HG02938 (cell line): ENCODE measurements around the gene PACS2.

Experiments
- ATAC-seq: cut with Tn5 transposase; IDR thresholded peaks from one replicate; pipeline ENCODE4 v1.9.1; 2021; ENCODE audit warnings: mild to moderate bottlenecking, moderate library complexity; ENCODE audit not compliant: unreplicated experiment

The PACS2 gene

DNA sequence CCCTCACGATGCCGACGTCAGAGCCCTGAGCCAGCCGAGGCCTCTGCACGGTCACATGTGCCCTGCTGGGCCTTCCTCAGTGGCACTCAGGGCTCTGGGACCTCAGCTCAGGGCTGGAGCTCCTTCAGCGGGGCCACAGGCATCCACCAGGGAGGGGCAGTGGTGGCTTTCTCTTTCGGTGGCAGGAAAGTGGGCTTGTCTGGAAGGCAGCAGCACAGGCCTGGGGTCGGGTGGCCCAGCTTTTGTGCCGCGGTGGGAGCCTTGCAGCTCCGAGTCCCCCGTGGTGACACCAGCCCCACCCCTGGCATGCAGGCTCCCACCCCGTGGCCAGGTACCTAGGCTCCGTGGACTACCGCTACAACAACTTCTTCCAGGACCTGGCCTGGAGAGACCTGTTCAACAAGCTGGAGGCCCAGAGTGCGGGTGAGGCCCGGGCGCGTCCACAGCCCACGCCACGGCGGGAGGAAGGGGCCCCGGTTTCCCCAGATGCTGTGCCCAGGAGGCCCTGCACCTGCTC is 69.6 kb downstream of the PACS2 start:
- no peak for ATAC-seq

DNA sequence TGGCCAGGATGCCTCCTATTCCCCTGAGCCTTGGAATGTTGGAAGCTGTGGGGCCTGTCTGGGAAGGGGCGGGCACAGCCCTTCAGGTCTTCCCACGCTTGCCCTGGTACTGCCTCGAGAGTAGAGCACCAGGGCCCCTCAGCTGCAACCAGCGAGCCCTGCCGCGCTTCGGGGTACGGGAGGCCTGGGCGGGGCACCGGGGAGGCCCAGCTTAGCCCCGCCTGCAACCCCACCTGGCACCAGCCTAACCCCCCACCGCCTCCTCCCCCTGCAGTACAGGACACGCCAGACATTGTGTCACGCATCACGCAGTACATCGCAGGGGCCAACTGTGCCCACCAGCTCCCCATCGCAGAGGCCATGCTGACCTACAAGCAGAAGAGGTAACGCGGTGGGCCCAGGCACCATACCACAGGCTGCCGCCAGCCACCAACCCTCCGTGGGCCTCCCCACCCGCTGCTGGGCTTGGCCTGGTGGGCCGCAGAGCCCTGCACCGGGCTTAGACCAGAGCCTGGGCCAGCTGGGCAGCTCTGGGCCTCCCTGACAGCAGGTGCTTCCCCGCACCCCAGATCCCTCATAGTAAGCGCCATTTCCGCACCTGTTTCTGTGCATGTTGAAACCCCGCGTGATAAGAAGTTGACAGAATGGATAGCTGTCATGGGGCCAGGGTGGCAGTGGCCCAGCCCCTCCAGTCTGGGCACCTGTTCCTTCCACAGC is 70.2 kb downstream of the PACS2 start:
- ATAC-seq = no peak

DNA sequence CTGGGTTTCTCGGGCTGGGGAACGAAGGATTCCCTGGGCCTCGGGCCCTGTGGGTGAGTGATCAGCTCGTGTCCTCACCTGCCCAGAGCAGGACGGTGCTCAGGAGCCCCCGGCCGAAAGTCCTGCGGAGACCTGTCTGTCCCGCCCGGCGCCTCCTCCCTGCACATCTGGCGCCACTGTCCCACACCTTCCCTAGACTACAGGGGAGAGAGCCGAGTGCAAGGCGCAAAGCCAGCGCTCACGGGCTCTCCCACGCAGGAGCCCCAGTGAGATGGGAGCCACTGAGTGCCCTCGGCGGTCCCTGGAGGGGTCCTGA is 70.7 kb downstream of the PACS2 start:
- ATAC-seq = no peak

DNA sequence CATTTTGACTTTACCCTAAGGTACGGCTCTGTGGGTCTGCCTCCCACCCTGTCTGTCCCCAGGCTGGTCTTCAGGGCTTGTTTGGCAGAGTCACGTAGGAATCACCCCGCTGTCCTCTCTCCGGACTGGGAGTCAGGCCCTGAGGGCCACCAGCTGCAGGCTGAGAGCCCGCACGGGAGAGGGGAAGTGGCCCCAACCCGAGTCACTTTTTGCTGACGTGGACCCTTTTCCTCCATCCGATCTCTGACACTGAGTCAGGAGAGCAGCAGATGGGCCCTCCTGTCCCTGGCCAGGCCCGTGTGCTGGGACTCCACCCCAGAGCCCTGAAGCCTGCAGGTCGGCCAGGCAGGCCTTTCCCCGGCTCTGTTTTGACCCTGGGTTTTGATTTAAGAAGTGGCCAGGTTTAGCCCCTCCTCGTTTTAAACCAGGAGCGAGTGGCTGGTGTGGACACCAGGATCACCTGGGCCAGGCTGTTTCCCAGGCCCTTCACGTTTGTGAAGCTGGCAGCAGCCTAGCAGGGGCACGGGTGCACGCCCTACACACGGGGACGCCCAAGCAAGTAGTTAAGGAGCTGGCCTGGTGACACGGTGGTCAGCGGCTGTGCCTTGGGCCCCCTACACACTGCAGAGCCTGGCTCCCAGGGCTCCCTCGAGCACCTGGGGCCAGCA is 71.3 kb downstream of the PACS2 start:
- ATAC-seq = no peak

DNA sequence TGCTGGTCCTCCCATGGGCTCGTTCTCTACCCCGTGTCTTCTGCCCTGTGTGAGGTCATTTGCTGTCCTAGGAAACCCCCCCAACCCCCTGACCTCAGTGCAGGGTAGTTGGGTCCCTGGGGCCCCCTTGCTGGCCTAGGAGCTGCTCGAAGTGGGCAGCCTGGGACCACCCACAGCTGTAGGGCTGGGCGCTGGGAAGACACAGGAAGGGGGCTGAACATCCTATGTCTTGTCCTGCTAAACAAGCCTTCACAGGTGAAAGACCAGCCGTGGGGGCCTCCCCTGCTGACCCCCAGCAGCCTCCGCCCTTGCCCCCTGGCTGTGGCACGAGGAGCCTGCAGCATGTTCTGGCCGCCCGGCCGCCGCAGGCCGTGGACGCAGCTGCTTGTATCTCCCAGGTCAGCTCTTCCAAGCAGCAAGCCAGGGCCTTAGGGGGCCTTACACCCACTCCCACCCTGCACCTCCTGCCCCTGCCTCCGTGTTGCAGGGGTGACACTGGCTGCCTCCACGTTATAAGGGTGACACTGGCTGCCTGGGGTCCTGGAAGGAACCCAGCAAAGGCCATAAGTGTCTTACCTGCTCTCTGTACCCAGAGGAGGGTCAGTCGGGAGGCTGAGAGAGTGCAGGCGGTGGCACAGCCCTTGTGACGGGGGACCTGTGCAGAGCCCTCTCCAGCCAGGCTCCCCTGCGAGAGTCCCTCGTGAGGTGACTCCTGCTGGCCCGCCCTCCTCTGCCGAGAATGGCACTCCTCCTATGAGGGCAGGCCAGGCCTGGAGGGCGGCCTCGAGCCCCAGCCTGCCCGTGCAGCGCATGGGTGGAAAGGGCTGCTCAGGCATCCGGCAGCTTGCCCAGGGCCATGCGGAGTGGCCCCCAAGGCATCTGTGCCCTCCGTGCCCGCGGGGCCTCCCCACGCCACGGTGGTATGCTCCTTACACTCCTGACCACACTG is 72.3 kb downstream of the PACS2 start:
- ATAC-seq = no peak

DNA sequence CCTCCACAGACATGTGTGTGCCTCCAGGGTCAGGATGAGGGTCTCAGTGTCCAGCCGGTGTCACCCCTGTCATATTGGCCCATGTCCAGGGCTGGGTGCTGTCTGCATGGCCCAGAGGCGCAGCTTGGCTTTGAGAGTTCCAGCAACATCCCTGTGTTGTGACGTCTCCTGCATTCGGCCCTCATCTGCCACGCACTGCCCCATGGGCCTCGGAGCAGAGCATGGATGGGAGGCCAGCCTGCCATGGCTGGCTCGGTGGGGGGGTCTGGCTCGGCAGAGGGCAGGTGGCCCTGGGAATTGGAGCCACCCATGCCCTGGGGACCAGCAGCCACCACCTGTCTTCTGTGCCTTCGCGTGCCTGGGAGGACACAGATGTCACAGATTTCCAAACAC is 73.0 kb downstream of the PACS2 start:
- ATAC-seq = no peak

DNA sequence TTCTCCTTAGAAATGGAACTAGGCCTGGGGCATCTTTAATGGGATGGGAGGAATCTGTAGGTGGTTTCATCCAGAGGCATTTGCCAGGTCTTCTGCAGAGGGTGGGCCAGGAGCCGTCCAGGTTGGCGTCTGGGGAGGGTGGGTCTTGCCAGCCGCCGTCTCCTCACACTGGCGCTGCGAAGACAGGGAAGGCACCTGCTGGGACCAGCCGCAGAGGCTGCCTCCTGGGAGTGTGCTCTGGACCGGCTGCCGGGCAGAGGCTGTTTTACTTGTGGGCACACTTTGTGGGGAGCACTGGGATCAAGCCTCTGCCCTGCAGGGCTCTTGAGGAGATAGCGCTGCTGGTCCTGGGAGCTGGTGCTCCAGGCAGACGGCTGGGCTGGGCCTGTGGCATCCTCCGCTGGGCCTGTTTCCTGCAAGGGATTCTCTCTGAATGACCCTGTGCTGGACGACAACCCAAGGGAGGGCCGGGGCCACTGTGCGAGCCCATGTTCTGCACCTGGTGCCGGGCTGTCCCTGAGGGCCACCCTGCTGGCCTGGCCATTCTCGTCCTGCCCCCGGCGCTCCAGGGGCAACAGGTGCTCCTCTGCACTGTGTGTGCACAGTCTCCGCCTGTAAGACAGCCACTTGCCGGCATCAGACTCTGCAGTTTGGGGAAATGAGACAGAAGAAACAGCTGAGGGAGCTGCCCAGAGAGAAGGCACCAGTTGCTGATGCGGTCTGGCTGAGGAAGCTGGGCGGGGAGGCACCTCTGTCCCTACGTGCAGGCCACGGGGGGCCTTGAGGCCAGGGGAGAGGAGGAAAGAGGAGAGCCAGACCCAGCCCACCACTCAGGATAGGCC is 73.8 kb downstream of the PACS2 start:
- no peak for ATAC-seq

DNA sequence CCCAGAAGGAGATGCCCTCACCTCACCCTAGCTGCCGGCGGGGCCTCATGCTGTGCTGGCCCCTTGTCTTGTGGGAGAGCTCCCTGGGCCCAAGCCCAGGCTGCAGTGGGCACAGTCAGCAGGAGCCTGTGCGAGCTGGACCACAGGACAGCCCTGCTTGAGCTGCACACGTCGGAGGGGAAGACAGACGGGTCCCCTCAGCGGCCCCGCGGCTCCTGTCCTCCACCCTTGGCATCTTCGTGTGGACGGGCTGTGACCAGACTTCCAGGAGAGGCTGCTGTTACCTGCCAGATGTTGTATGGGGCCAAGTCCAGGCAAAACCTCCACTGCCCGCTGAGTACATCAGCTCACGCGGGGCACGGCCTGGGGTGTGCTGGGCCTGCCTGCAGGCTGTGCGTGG is 74.4 kb downstream of the PACS2 start:
- no peak for ATAC-seq

DNA sequence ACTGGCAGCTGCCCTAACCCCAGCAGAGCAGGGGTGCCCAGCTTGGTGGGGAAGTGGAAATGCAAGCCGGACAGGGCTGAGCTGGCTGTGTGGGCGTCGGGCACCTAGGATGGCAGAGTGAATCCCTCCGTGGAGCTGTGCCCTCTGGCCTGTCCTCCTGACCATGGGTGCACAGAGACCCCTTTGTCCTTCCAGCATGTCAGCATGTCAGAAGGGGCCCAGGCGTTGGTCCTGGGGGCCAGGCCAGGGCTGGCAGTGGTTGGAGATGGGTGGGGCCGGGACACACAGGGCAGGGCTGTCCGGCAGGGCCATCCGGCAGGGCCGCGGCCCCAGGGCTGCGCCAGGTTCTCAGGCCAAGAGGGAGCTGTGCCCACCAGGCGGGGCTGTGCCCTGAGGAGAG is 75.0 kb downstream of the PACS2 start:
- ATAC-seq = no peak

DNA sequence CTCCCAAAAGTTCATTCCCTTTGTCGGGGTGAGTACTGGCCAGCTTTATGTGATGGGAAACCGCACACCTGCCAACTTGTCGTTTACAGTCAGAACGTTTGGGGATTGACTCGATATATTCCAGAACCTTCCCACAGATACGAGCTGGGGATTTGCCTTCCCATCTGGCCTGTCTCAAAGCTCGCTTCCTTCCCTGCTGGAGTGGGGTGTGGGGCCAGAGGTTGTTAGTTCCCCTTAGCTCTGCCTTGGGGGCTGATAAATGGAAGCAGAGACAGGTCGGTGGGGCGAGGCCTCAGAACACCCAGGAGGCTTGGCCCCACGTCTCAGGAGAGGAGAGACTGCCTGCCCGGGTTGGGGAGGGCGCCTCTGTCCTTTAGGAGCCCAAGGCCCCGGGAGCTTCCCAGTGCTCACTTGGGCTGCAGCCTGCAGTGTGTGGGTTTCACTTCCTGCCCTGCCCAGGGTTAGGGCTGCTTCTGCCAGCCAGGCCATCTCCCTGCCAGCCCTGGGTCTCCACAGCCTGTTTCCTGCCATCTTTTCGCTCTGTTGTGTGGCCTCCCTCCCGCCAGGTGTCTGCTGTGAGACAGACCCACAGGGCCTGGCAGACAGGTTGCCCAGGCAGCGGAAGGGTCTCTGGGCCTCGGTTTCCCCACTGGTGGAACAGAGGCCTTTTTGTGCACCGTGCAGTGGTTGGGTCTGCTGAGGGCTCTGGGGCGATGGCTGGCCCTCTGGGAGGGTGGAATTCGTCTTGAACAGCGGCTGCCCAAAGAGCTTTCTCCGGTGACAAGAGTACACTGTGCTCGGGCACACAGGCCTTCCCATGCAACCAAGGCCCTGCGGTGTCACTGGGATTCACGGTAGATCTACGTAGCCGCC is 75.7 kb downstream of the PACS2 start:
- no peak for ATAC-seq

DNA sequence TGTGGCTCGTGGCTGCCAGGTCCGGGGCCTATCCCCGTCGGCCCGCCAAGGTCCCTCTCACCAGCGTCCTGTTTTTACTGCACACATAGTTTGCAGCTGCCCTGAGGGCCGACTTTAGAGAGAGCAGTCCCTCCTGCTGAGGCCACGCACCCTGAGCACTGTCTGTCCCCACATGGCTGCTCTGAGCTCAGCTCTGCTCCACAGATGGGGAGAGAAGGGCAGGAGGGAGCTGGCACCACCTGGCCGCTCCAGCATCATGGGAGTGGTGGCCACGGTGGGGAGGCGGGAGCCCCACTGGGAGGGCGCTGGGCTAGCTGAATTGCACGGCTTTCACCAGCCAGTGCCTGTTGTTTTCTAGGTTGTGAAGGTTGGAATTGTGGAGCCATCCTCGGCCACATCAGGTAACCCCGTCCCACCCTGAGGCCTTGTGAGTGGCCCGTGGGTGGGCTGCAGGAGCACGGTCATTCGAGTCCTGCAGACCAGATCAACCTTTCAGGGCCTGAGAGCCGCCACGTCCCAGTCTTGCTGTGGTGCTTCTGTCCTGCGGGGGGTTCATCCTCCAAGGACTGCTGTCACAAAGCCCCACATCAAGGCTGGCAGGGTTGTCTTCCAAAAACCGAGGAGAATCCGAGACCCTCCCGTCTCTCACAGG is 76.4 kb downstream of the PACS2 start:
- no peak for ATAC-seq

DNA sequence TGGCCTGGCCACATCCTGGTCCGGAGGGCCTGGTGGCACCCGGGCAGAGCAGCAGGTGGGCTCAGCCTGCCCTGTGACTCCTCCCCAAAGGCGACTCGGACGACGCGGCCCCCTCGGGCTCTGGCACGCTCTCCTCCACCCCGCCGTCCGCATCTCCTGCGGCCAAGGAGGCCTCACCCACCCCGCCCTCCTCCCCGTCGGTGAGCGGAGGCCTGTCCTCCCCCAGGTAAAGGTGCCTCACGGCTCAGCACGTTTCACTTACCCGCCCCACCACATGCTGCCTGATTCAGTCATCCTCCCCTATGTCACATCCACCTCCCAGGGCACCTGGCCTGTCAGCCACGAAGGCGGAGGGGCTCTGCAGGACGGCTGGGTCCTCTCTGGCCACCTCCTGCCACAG is 77.0 kb downstream of the PACS2 start:
- ATAC-seq = no peak

DNA sequence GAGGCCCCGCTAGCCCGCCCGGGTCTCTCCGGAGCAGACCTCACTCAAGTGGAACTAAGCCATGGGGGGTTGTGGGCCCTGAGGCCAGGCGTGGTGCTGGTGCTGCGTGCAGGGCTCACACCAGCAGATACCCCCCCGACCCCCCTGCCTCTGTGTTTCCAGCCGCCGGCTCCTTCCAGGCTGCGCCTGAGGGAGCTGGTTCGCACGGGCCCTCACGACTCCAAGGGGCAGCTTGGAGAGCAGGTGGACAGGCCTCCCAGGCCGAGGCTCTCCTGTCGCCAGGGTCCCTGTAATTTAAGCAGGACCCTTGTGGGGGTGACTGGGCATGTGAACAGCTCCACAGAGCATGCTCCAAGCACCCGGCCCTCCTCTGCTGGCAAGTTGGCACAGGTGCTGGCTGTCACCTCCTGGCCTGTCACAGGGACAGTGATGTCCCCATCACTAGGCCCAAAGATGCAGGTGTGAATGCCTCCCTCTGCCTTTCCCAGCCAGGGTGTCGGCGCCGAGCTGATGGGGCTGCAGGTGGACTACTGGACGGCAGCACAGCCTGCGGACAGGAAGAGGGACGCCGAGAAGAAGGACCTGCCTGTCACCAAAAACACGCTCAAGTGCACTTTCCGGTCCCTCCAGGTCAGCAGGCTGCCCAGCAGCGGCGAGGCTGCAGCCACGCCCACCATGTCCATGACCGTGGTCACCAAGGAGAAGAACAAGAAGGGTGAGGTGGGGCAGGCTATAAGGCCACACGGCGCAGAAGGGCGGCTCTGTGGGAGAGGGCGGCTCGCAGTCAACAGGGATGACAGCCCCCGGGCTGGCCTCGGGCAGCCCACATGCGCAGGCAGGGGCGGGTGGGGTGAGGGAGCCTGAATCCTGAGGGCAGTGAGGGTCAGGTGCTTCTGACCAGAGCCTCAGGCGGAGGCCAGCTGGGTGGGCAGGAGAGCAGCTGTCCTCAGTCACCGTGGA is 77.9 kb downstream of the PACS2 start:
- ATAC-seq = no peak

DNA sequence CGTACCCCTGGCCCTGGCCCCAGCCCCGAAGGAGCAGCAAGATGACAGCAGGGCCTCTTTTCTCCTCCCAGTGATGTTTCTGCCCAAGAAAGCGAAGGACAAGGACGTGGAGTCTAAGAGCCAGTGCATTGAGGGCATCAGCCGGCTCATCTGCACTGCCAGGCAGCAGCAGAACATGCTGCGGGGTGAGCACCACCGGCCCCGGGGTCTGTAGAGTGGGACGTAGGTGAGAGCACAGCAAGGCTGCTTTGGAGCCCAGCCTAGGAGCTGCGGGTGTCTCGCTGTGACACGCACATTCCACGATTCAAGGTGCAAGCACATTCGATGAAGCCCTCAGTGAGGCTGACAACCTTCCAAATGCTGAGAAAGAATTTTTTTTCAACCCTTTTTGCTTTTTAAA is 78.6 kb downstream of the PACS2 start:
- ATAC-seq = no peak

DNA sequence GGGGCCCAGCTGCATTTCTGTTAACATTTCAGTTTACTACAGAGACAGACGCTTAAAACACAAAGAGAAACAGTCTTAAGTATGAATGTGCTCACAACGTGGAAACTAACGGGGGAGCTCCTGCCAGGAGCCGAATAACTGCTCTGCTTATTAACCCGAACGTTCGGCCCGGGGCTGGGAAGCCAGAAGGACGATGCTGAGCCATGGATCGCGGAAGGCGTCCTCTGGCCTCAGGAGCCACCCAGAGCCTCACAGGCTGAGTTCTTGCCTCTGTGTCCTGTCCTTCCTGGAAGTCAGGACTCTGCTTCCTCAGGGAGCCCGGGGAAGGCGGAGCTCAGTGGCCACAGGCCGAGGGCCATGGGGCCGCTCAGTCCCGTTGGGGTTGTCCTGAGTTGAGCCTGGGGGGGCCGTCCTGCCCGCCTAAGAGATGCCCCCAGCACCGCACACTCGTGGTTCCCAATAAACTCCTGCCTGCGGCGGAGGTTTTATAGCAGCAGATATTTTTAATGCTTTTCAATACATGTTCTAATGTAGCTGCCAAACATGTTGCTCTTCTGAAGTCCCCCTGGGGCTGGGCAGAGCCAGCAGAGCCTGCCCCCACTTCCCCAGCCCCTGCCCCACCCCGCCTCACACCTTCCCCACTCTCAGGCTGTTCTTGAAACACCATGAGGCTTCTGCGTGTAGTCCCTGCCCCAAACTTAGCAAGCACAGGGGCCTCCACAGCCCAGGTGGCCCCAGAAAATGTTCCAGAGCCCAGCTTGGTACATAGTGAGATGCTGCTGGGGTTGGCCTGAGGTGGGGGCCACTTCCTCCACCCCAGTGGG is 80.4 kb downstream of the PACS2 start:
- ATAC-seq = no peak

DNA sequence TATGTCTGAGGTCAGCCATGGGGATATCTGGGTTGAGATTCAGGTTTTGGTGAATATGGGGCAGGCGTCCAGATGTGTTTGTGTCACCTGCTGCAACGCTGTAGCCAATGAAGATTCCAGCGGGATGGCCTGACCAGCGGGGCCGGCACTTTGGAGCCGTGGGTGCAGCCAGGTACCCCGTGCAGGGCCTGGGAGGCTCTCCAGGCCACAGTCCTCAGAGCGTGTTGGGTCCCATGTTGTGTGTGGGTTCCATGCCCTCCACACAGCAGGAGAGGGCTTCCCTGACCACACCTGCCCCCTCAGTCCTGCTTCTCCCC is 80.9 kb downstream of the PACS2 start:
- no peak for ATAC-seq

DNA sequence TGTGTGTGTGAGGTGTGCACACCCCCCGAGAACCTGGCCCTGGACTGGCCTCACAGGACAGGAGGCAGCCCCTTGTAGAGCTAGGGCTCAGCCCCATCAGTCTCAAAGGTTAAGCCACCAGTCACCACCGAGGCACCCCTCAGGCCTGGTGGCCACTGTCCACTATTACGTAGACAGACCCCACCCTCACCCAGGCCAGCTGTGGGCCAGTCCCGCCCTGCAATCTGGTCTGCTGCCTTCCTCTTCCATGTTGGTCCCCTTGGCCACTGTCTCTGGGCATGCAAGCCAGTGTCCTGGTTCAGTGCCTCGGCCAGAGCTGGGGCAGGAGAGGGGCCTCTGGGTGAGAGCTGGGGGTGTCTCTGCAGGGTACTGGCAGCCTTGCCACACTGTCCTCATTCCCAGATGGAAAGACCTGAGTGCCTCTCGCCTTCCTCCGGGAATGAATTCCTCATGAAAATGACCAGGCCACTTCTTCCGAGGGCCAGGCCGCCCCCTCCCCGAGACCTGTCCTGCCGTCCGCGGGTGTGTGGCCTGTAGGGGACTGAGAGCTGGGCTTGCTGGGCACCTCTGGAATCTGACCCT is 82.9 kb downstream of the PACS2 start:
- no peak for ATAC-seq
